Cerebellar cortex (tissue), 1 donor: Measurements from ENCODE around the gene TMPRSS3.

Experiments
- DNase-seq: peaks from one replicate; pipeline ENCODE4 v3.0.0-alpha.2; 2015; ENCODE audit warnings: low spot score

TMPRSS3 gene

GRCh38 chr21:42370894-42371654 lies 24.8 kb downstream of the TMPRSS3 start:
- DNase-seq: no peak

DNA sequence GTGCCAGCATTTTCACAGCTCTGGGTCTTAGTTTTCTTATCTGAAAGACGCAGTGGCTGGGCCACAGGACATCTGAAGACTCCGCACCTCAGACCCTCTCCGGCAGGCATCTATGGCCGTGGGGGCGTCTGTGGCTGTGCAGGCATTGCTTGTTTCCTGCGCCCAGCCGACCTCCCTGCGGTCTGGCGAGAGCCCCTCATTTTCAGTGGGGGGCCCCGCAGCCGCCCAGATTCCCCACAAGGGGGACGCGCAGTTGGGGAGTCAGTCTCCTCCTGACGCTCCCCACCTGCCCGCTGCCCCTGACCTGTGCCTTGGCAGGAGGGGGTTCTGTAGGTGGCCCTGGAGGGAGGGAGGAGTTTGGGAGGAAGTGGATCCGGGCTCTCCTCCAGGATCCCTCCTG lies 26.0 kb downstream of the TMPRSS3 start:
- DNase-seq: no peak

- no peak for DNase-seq
Observed at GRCh38 chr21:42367367-42368165, 28.3 kb downstream of the TMPRSS3 start.

- DNase-seq: no peak
Observed at GRCh38 chr21:42366292-42367010, 29.4 kb downstream of the TMPRSS3 start, which contains the start of gene TFF1. TFF1 (minus strand) TSS chr21:42366535; CDS start chr21:42366495, 40 bp downstream.

GRCh38 chr21:42365770-42366169 lies 30.1 kb downstream of the TMPRSS3 start:
- DNase-seq: no peak

- DNase-seq: no peak
Observed at GRCh38 chr21:42364304-42364865, 31.5 kb downstream of the TMPRSS3 start.

GRCh38 chr21:42363312-42363711 lies 32.5 kb downstream of the TMPRSS3 start:
- no peak for DNase-seq

- DNase-seq: no peak
Observed at GRCh38 chr21:42362700-42363099, 33.2 kb downstream of the TMPRSS3 start.

DNA sequence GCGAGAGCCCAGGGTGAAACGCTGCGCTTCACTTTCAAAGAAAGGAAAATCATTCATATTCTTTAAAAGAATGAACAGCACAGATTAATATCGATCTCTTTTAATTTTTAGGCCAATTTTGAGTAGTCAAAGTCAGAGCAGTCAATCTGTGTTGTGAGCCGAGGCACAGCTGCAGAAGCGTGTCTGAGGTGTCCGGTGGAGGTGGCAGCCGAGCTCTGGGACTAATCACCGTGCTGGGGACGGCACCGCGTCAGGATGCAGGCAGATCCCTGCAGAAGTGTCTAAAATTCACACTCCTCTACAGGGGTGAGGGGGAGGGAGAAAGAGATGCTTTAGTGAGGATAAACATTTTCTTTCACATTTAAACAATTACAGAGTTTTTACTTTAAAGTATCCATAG lies 33.7 kb downstream of the TMPRSS3 start:
- no peak for DNase-seq

- no peak for DNase-seq
Observed at GRCh38 chr21:42361286-42361685, 34.6 kb downstream of the TMPRSS3 start.

- no peak for DNase-seq
Observed at GRCh38 chr21:42360317-42360716, 35.5 kb downstream of the TMPRSS3 start.

DNA sequence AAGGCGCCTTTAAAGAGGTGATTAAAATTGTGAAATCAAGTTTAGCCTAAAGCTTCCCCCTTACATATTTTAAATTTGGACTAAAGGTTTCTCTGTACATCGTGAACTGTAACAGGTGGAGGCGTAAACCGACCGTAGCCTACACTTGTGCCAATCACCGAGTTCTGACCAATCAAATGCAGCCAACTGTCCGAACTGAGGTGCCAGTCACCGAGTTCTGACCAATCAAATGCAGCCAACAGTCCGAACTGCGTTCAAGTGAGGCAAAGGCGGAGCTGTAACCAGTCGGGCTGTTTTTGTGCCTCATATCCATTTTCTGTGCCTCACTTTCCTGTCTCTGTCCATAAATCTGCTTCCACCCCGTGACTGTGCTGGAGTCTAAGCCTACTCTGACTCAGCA lies 36.9 kb downstream of the TMPRSS3 start:
- DNase-seq: no peak

DNA sequence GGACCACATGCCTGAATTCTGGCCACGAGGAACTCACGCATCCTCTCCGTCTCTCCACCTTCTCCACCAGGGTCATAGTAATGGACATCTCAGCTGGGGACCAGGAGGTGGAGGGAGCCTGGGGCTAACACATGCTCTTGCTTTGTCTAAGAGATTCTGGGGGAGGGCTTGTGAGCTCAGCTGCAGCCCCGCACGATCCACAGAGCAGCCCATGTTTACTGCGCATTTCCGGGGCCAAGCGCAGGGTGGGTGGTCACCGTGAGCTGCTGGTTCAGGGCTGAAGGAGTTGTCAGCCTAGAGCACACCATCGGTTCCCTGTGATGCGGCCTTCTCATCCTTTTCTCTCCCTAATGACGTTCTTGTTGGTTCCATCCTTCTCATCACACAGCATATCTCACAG lies 37.6 kb downstream of the TMPRSS3 start:
- no peak for DNase-seq

DNA sequence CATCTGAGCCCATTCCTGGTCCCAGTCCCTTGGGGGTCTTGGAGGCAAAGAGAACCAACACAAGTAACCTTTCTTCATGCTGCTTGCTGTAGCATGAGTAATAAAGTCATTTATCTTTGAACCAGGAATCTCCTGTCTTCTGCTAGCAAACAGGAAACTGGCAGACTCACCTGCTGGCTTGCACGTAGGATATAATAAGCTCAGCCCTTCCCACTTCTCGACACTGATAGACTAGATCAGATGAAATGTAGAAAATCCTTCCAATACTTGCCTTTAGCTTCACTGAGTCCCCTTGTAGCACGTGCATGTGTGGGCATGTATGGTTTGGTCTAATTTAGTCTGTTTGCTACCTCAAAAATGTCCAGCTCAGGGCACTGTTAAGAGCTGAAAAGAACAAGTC lies 38.5 kb downstream of the TMPRSS3 start:
- DNase-seq: no peak

DNA sequence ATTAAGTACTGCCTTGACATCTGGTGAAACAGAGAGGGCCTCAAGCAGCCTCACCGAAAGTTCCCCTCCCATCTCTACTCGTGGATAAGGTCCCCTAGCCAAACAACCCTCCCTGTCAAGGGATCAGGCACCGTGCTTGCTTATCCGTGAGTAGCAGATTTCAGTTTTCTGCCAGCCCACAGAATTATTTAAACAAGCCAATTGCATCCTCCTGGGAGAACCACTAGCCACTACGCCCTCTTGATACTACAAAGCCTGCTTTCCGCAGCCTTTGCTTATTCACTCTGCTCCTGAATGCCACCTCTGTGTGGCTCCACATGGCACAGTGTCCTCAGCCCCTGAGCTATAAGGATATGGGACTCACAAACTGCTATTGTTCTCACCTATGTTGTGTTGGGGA lies 39.2 kb downstream of the TMPRSS3 start:
- no peak for DNase-seq

DNA sequence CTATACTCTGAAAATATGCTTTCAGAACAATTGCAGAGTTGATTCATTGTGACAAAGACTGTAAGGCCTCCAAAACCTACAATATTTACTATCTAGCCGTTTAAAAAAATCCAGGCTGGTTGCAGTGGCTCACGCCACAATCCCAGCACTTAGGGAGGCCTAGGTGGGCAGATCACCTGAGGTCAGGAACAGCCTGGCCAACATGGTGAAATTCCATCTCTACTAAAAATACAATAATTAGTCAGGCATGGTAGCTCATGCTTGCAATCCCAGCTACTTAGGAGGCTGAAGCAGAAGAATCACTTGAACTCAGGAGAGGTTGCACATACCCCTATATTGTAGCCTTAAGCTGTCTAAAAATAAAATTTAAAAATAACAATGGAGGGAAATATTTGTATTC lies 39.8 kb downstream of the TMPRSS3 start:
- DNase-seq: no peak

DNA sequence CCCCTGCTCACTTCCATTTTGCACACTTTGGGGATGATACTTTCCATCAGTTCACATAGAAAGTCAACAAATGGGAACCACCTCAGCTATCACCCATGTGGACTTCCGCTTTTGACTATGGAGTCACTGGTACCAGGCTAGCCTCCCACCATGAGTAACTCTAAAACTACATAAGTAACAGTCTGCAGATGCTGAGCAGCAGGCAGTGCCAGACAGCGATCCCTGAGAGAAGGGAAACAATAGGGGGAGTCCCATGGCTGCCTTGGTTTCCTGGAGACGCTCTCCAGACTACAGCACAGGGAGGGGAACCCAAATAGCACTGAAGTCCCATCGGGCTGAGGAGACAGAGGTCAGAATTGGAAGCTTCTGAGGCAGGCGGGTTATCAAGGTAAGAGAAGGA lies 42.2 kb downstream of the TMPRSS3 start:
- no peak for DNase-seq

- DNase-seq: no peak
Observed at GRCh38 chr21:42352441-42353095, 43.3 kb downstream of the TMPRSS3 start.

- DNase-seq: no peak
Observed at GRCh38 chr21:42351626-42352440, 44.0 kb downstream of the TMPRSS3 start.

GRCh38 chr21:42350927-42351426 lies 44.9 kb downstream of the TMPRSS3 start, which contains the start of gene TFF2:
TFF2 (minus strand) TSS chr21:42350994; CDS start chr21:42350957, 37 bp downstream.
- no peak for DNase-seq
